Heart left ventricle (tissue), 16 donors: ENCODE data around the gene SMOC2. TPM values are rescaled to one million over a fixed set of nuclear protein-coding genes. Genes with fewer than 3 reads are reported as not detected.
"Not testable (repeated sequence)": the region's sequence is repeated elsewhere in the genome, so short reads cannot be mapped to it uniquely, and the experiment has no call there.

ENCODE experiments used
- ATAC-seq, 4 donors: fragments of 200-7000 bp; cut with Tn5 transposase; one replicate each; pipeline ENCODE4 v1.9.1; 2020 to 2022; ENCODE audit warnings: moderate library complexity in 4 of 4, mild to moderate bottlenecking in 3 of 4, moderate number of reproducible peaks in 1 of 4
- DNase-seq, 5 donors: peaks; one replicate each; pipeline ENCODE4 v3.0.0-alpha.2; 2020
- H3K27ac ChIP-seq, 12 donors: fragments of 200-600 bp; sonication (generic) in 4 of 12; one replicate each; pipeline versions ENCODE4 v1.5.0 to v1.8.0; 2016 to 2022; ENCODE audit warnings: mild to moderate bottlenecking in 2 of 12
- H3K27me3 ChIP-seq, 9 donors: fragments of 200-600 bp; sonication (generic) in 2 of 9; one replicate each; pipeline versions ENCODE4 v1.5.1 to v1.8.0; 2016 to 2022; ENCODE audit warnings: mild to moderate bottlenecking in 3 of 9
- H3K36me3 ChIP-seq, 9 donors: fragments of 200-600 bp; sonication (generic) in 2 of 9; one replicate each; pipeline versions ENCODE4 v1.5.0 to v1.8.0; 2018 to 2022; ENCODE audit warnings: mild to moderate bottlenecking in 2 of 9
- H3K4me1 ChIP-seq, 12 donors: fragments of 200-600 bp; sonication (generic) in 4 of 12; one replicate each; pipeline versions ENCODE4 v1.5.0 to v1.8.0; 2016 to 2022; ENCODE audit warnings: mild to moderate bottlenecking in 3 of 12
- H3K4me3 ChIP-seq, 12 donors: fragments of 200-600 bp; sonication (generic) in 4 of 12; one replicate each; pipeline versions ENCODE4 v1.5.0 to v1.8.0; 2017 to 2022; ENCODE audit warnings: mild to moderate bottlenecking in 9 of 12, moderate library complexity in 4 of 12
- H3K9me3 ChIP-seq, 12 donors: fragments of 200-600 bp; sonication (generic) in 4 of 12; one replicate each; pipeline versions ENCODE4 v1.5.0 to v1.8.0; 2016 to 2022; ENCODE audit warnings: mild to moderate bottlenecking in 1 of 12
- POLR2A ChIP-seq, 2 donors: fragments of 450-650 bp; IDR thresholded peaks; one replicate each; pipeline ENCODE4 v1.6.1; 2017; ENCODE audit warnings: antibody characterized with exemption in 2 of 2, mild to moderate bottlenecking in 2 of 2, moderate library complexity in 2 of 2
- WGBS, 4 donors: extraction: QIAGEN DNeasy Blood & Tissue Kit in 2 of 4; methylation state at CpG; one replicate each; pipeline versions ENCODE4 v1.1.5 to v1.1.7; 2013 to 2018; 5-methylcytosine and 5-hydroxymethylcytosine counted together
- intact Hi-C, 10 donors: fragments of 100-400 bp; cut with DNase I; formaldehyde crosslinking; loops; one replicate each; pipeline versions ENCODE4 v1.11.1 to v1.14.2; 2022
- polyA plus RNA-seq, 2 donors: library from polyadenylated mRNA; stranded (reverse); fragments of 200-250 nt; gene quantifications; one replicate each; pipeline ENCODE4 v1.2.3, GENCODE V29; 2013
- total RNA-seq, 9 donors: library from RNA; depleted of rRNA in 2 of 9; stranded (reverse); fragments of >200 nt in 2 of 9; fragmentation: NEBNext Ultra II Directional in 3 of 9; extraction: Animal tissue kit (Norgen Biotek cat#: 25700) in 3 of 9; gene quantifications; one replicate each; pipeline versions ENCODE4 v1.1.0 to v1.2.4, GENCODE V29; 2016 to 2023
- TF ChIP-seq, protein P1 (sequence below), 12 donors: fragments of 200-600 bp; sonication (generic) in 4 of 12; IDR thresholded peaks; one replicate each; pipeline versions ENCODE4 v1.5.0 to v1.8.0; 2018 to 2022; ENCODE audit warnings: antibody characterized with exemption in 12 of 12, mild to moderate bottlenecking in 5 of 12
- donor health status: ischemic (EF 13 %, LVEDD 7.1; RV severe dilation, severe dysfunction).
- donor health status: healthy with polysubstance abuse.
- donor health status: DM: no; HTN: yes; CAD: no.
- donor health status: DM: no; HTN: no; CAD: no.
- donor health status: ischemic (EF 25% LVEDD 6.9; RV normal size, moderate dysfunction).
- donor health status: ischemic (EF 25% LVEDD 5.7; RV mildly dilated, moderate dysfunction).
- donor health status: healthy.
- donor health status: DM: yes; HTN: yes; CAD: no.
- donor health status: ischemic (EF 35%, LVEDD 5.7; RV mildly dilated, moderate dysfunction).
- donor health status: nonischemic (EF 11% LVEDD 7.7; RV severe dilation, severe dysfunction).
- donor health status: DM: yes; HTN: yes; CAD: no.
- donor health status: PGD.
- donor health status: ischemic (EF 29% LVEDD 5.4; RV normal size, mild dysfunction).
- donor health status: nonischemic (EF 23%, LVEDD 6.1; RV moderate dilation, normal function).

The SMOC2 gene
- total and polyA plus RNA-seq, 11 donors: 5.9 to 44.2 (median 15.7) TPM

DNA sequence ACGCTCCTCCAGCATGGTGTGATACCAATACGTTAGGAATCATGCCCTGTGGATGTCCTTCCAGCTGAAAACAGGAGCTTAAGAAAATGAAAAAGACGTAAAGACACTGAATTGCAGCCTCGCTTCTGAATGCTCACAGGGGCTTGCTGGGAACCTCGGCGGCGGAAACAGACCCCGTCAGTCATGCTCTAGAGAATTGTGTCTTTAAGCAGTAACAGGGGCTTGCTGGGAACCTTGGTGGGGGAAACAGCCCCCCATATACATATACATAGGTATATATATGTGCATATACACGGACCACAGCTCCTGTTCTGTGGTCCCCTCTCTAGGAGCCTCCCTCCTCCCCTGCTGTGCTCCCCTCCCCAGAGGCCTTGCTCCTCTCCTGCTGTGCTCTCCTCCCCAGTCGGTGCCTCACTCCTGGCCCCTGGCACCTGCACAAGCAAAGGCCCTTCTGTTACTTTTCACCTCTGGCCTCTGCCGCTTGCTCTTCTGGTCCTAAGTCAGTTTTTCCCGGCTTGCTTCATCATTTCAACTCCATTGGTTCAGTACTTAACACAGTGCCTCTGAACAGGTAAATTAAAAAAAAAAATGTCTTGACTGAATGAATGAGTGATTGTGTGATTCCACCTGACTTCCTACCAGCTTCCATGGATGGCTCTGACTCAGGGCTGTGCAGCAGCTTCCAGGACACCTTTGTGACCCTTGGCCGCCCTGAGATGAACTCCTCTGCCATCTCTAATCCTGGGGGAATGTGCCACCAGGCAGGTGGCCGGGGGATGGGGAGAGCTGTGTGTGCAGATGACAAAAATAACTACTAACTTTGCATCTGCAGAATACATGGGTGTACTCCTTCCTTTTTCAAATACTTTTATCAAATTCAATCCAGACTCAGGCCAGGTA lies 246.1 kb downstream of the SMOC2 start:
- ATAC-seq (no peak), DNase-seq (no peak)
- H3K4me3 ChIP-seq: no peak overlapping the region
- intact Hi-C loops: no loop called here
- H3K9me3 ChIP-seq: no peaks in the 10 kb centered on the region
- H3K4me1 ChIP-seq: no peaks in the 10 kb centered on the region
- H3K36me3 ChIP-seq: no peaks in the 10 kb centered on the region
- peaks cover 0 to 4% (median 0%) of the 10 kb centered on the region in 9 donors for H3K27me3 ChIP-seq
- H3K27ac ChIP-seq: no peak overlapping the region
- TF ChIP-seq, protein P1, sequence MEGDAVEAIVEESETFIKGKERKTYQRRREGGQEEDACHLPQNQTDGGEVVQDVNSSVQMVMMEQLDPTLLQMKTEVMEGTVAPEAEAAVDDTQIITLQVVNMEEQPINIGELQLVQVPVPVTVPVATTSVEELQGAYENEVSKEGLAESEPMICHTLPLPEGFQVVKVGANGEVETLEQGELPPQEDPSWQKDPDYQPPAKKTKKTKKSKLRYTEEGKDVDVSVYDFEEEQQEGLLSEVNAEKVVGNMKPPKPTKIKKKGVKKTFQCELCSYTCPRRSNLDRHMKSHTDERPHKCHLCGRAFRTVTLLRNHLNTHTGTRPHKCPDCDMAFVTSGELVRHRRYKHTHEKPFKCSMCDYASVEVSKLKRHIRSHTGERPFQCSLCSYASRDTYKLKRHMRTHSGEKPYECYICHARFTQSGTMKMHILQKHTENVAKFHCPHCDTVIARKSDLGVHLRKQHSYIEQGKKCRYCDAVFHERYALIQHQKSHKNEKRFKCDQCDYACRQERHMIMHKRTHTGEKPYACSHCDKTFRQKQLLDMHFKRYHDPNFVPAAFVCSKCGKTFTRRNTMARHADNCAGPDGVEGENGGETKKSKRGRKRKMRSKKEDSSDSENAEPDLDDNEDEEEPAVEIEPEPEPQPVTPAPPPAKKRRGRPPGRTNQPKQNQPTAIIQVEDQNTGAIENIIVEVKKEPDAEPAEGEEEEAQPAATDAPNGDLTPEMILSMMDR (IDR thresholded peaks at IDR 0.05): no peak
- TF ChIP-seq POLR2A (IDR thresholded peaks at IDR 0.05): no peak
- WGBS, 4 donors: 63 to 70% (median 66%) methylated on average over 14 of the region's 14 CpGs

DNA sequence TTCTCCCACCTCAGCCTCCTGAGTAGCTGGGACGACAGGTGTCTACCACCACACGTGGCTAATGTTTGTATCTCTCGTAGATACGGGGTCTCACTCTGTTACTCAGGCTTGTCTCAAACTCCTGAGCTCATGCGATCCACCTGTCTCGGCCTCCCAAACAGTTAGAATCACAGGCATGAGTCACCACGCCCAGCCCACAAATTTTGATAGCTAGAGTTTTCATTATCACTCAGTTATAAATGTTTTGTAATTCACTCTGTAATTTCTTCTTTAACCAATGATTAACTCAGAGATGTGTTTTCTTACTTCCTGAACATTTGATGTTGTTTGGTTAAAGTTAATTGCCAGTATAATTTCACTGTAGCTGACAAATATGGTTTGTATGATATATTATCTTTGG lies 249.3 kb downstream of the SMOC2 start:
- Histone ChIP-seq H3K27me3 (peaks cover 0 to 4% (median 0%) of the 10 kb centered on the region in 9 donors), H3K4me3 (no peak overlapping the region), H3K27ac (no peak overlapping the region), H3K36me3 (no peaks in the 10 kb centered on the region), H3K9me3 (no peaks in the 10 kb centered on the region), H3K4me1 (no peaks in the 10 kb centered on the region)
- intact Hi-C loops: no loop called here
- TF ChIP-seq POLR2A (IDR thresholded peaks at IDR 0.05): no peak
- TF ChIP-seq, protein P1 (IDR thresholded peaks at IDR 0.05): no peak
- no peak for DNase-seq
- 88 to 92% (median 91%) methylated on average over 7 of the region's 7 CpGs for WGBS, 4 donors
- no peak for ATAC-seq

DNA sequence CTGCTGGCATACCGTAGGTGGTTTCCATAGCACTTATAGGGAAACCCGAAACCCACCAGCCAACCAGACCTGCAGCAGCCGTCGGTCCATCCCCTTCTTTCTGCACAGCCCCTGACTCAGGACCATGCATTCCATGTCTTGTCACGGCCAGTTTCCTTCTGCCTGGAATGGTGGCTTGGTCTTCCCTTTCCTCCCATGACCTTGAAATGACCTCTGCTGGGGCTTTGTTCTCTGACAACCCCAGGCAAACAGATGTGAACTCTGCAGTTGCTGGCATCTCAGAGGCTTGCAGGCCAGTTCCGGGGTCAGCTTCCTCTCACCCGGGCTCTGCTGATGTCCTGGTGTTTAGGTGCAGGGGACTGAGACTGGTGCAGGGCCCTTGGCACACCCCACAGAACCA lies 250.8 kb downstream of the SMOC2 start:
- Histone ChIP-seq H3K4me3 (no peak overlapping the region), H3K27me3 (peaks cover 0 to 4% (median 0%) of the 10 kb centered on the region in 9 donors), H3K4me1 (no peaks in the 10 kb centered on the region), H3K9me3 (no peaks in the 10 kb centered on the region), H3K36me3 (no peaks in the 10 kb centered on the region), H3K27ac (no peak overlapping the region)
- ATAC-seq: no peak
- intact Hi-C loops: no loop called here
- TF ChIP-seq POLR2A (IDR thresholded peaks at IDR 0.05): no peak
- TF ChIP-seq, protein P1 (IDR thresholded peaks at IDR 0.05): no peak
- WGBS, 4 donors: 81 to 86% (median 83%) methylated on average over 7 of the region's 7 CpGs
- no peak for DNase-seq

DNA sequence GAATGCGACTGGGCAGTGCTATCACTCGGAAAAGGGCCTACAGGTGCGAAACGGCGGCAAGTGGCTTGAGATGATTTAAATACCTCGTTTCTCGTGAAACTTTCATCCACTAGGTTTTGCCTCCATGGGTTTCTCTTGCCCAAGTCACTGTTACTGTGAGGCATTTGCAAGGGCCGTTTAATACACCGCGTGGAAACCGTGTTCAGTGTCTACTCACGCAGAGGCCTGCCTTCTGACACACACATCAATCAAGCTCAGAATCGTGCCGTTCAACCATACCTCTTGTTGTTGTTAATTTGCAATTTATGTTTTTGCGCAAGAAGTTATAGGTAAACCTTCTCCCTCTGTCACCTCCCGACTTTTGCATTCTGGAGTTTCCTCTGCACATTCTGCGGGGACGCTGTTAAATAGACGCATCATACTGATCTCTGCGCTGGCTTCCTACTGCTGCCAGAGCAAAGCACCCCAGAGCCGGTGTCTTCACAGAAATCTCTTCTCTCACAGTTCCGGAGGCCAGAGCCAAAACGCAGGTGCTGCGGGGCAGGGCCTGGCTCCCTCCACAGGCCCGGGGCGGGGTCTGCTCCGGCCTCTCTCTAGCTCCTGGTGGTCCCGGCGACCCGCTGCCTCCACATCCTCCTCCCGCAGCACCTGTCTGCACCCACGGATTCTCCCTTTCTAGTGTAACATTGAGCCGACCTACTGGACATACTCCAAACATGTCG lies 251.4 kb downstream of the SMOC2 start:
- DNase-seq: no peak
- 87 to 93% (median 90%) methylated on average over 34 of the region's 34 CpGs for WGBS, 4 donors
- no peaks in the 10 kb centered on the region for H3K36me3 ChIP-seq
- no peak overlapping the region for H3K4me3 ChIP-seq
- H3K27me3 ChIP-seq: no peaks in the 10 kb centered on the region
- ATAC-seq: peak in 1 of 4 donors; percentile 4
- TF ChIP-seq, protein P1 (IDR thresholded peaks at IDR 0.05): no peak
- no peak for TF ChIP-seq POLR2A (IDR thresholded peaks at IDR 0.05)
- no peaks in the 10 kb centered on the region for H3K4me1 ChIP-seq
- intact Hi-C loops: no loop called here
- H3K9me3 ChIP-seq: peaks cover 0 to 5% (median 0%) of the 10 kb centered on the region in 12 donors
- H3K27ac ChIP-seq: no peak overlapping the region

DNA sequence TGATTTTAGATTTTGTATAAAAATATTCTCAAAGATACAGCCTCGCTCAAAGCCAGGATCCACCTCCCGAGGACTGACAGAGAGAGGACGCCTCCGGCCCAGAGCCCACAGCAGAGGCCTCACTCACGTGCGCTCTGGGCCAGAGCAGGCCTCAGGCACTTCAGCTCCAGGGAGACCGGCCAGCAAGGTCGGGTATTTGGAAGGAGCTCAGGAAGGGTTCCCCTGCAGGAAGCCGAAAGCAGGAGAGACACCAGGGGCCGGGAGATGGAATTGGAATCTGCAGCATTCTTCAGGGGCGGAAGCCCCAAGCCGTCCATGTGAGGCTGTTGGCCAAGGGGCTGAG lies 251.9 kb downstream of the SMOC2 start:
- WGBS, 4 donors: 56 to 68% (median 58%) methylated on average over 4 to 5 of the region's 12 CpGs; no CpG with 5 or more reads in 1 of the 4 donors
- ATAC-seq: peak; percentile 47 to 87 (median 84)
- H3K4me3 ChIP-seq, intact Hi-C loops, DNase-seq, H3K27ac ChIP-seq, H3K36me3 ChIP-seq, H3K4me1 ChIP-seq, H3K9me3 ChIP-seq, H3K27me3 ChIP-seq: not testable (repeated sequence)

DNA sequence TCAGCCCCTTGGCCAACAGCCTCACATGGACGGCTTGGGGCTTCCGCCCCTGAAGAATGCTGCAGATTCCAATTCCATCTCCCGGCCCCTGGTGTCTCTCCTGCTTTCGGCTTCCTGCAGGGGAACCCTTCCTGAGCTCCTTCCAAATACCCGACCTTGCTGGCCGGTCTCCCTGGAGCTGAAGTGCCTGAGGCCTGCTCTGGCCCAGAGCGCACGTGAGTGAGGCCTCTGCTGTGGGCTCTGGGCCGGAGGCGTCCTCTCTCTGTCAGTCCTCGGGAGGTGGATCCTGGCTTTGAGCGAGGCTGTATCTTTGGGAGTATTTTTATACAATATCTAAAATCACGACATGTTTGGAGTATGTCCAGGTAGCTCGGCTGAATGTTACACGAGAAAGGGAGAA lies 253.8 kb downstream of the SMOC2 start:
- H3K27ac ChIP-seq, H3K9me3 ChIP-seq, DNase-seq, H3K4me3 ChIP-seq, H3K4me1 ChIP-seq, H3K27me3 ChIP-seq, H3K36me3 ChIP-seq, intact Hi-C loops: not testable (repeated sequence)
- ATAC-seq: peak in 3 of 4 donors; percentile 83 to 90 (median 87)
- 31 to 62% (median 46%) methylated on average over 4 to 7 of the region's 15 CpGs for WGBS, 4 donors
